Fibroblast of lung (primary cell): ENCODE results near the gene CDC6. TPM values are rescaled to one million over a fixed set of nuclear protein-coding genes. Genes with fewer than 3 reads are reported as not detected.

Source experiments
- DNase-seq, 2 donors: peaks; one replicate each; pipeline versions ENCODE4 v3.0.0 to v3.0.0-alpha.2; 2010; ENCODE audit warnings: low read depth in 2 of 2
- H2AFZ ChIP-seq: 2 replicates; pipeline ENCODE4 v1.5.1; 2012; ENCODE audit warnings: low read length, control low read depth, inconsistent platforms
- H3K27ac ChIP-seq: 2 replicates; pipeline ENCODE4 v1.5.1; 2011; ENCODE audit warnings: low read length, control low read depth; ENCODE audit not compliant: insufficient read depth
- H3K27me3 ChIP-seq: 2 replicates; pipeline ENCODE4 v1.5.1; 2011; ENCODE audit warnings: mild to moderate bottlenecking, low read length; ENCODE audit not compliant: control insufficient read depth, insufficient read depth
- H3K36me3 ChIP-seq: 2 replicates; pipeline ENCODE4 v1.5.1; 2011; ENCODE audit warnings: low read length; ENCODE audit not compliant: control insufficient read depth, insufficient read depth
- H3K4me1 ChIP-seq: 2 replicates; pipeline ENCODE4 v1.5.1; 2011; ENCODE audit warnings: low read length; ENCODE audit not compliant: control insufficient read depth, insufficient read depth; ENCODE audit errors: extremely low read depth
- H3K4me2 ChIP-seq: 2 replicates; pipeline ENCODE4 v1.5.1; 2011; ENCODE audit warnings: low read length, control low read depth; ENCODE audit not compliant: insufficient read depth; ENCODE audit errors: extremely low read depth
- H3K4me3 ChIP-seq, 4 experiments: fragments of 200-600 bp in 1 of 4; sonication (generic) in 1 of 4; replicated peaks in 1 of 4; 2 replicates each; pipeline ENCODE4 v1.5.1; 2011 to 2016; ENCODE audit warnings: low read length in 4 of 4, low read depth in 3 of 4, mild to moderate bottlenecking in 3 of 4, control low read depth in 2 of 4, inconsistent platforms in 1 of 4, mixed read lengths in 1 of 4; ENCODE audit not compliant: insufficient read depth in 1 of 4; ENCODE audit errors: control extremely low read depth in 1 of 4
- H3K79me2 ChIP-seq: 2 replicates; pipeline ENCODE4 v1.5.1; 2012; ENCODE audit warnings: mild to moderate bottlenecking, low read length, inconsistent platforms; ENCODE audit not compliant: control insufficient read depth, insufficient read depth
- H3K9ac ChIP-seq: 2 replicates; pipeline ENCODE4 v1.5.1; 2011; ENCODE audit warnings: mild to moderate bottlenecking, low read length, control low read depth; ENCODE audit not compliant: insufficient read depth
- H3K9me3 ChIP-seq: 2 replicates; pipeline ENCODE4 v1.5.1; 2012; ENCODE audit warnings: low read depth, low read length; ENCODE audit not compliant: control insufficient read depth, insufficient read depth
- H4K20me1 ChIP-seq: 2 replicates; pipeline ENCODE4 v1.5.1; 2011; ENCODE audit warnings: low read length; ENCODE audit not compliant: control insufficient read depth, insufficient read depth; ENCODE audit errors: extremely low read depth
- EZH2 ChIP-seq: IDR thresholded peaks from 2 replicates; pipeline ENCODE4 v1.5.1; 2012; ENCODE audit warnings: low read length, control low read depth, mild to moderate bottlenecking; ENCODE audit errors: missing control alignments
- polyA plus RNA-seq, 2 donors: library from polyadenylated mRNA; depleted of rRNA in 1 of 2; stranded (reverse) in 1 of 2; unstranded in 1 of 2; fragments of >200 nt; gene quantifications; 2 replicates each; pipeline ENCODE4 v1.2.1, GENCODE V29; 2011 to 2012; ENCODE audit warnings: missing spikeins in 1 of 2
- total RNA-seq: library from RNA; depleted of rRNA; stranded (reverse); fragments of >200 nt; gene quantifications from 2 replicates; pipeline ENCODE4 v1.2.1, GENCODE V29; 2014
- TF ChIP-seq, protein P1 (sequence below), 2 donors: IDR thresholded peaks in 1 of 2; conservative IDR thresholded peaks in 1 of 2; 1 replicate in 1 of 2; 2 replicates in 1 of 2; pipeline ENCODE4 v1.5.1; 2011 to 2012; ENCODE audit warnings: low read length in 2 of 2, control low read depth in 1 of 2, inconsistent platforms in 1 of 2, low read depth in 1 of 2, mild to moderate bottlenecking in 1 of 2

Gene CDC6
- total and polyA plus RNA-seq, 2 donors (not counting 1 experiment from before 2014, with no cell fraction given) = 4.5 to 16.3 TPM

DNA sequence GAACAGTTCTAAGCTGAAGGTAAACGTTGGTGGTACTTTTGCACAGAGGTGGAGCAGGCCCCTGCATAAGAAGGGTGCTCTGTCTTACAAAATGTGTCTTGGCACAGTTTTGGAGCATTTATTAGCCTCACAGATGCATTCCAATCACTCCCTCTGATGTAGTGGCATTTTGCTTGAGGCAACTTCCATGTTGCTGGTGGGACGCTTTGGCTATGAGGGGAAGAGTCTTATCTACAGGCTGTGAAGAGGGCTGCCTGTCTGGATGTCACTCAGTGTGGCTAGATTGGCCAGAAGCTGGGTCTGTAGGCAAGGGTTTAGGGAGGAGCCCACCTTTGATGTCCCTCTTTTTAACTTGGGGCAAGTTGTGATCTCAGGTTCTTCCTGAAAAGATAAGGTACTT is 18.7 kb downstream of the CDC6 start:
- Histone ChIP-seq H3K27ac (no peak overlapping the region), H3K79me2 (no peaks in the 10 kb centered on the region), H3K27me3 (no peaks in the 10 kb centered on the region), H3K4me2 (no peak overlapping the region), H4K20me1 (no peaks in the 10 kb centered on the region), H3K4me3 (no peak overlapping the region), H2AFZ (no peak overlapping the region), H3K9me3 (no peaks in the 10 kb centered on the region), H3K36me3 (no peaks in the 10 kb centered on the region), H3K9ac (no peak overlapping the region), H3K4me1 (peaks cover 50% of the 10 kb centered on the region)
- TF ChIP-seq, protein P1, sequence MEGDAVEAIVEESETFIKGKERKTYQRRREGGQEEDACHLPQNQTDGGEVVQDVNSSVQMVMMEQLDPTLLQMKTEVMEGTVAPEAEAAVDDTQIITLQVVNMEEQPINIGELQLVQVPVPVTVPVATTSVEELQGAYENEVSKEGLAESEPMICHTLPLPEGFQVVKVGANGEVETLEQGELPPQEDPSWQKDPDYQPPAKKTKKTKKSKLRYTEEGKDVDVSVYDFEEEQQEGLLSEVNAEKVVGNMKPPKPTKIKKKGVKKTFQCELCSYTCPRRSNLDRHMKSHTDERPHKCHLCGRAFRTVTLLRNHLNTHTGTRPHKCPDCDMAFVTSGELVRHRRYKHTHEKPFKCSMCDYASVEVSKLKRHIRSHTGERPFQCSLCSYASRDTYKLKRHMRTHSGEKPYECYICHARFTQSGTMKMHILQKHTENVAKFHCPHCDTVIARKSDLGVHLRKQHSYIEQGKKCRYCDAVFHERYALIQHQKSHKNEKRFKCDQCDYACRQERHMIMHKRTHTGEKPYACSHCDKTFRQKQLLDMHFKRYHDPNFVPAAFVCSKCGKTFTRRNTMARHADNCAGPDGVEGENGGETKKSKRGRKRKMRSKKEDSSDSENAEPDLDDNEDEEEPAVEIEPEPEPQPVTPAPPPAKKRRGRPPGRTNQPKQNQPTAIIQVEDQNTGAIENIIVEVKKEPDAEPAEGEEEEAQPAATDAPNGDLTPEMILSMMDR (conservative IDR thresholded peaks at IDR 0.05 in 1 of 2, IDR thresholded peaks at IDR 0.05 in 1 of 2; ENCODE audit: low read depth in 1 of 2, low read length in 2 of 2) = no peak
- no peak for TF ChIP-seq EZH2
- no peak for DNase-seq

DNA sequence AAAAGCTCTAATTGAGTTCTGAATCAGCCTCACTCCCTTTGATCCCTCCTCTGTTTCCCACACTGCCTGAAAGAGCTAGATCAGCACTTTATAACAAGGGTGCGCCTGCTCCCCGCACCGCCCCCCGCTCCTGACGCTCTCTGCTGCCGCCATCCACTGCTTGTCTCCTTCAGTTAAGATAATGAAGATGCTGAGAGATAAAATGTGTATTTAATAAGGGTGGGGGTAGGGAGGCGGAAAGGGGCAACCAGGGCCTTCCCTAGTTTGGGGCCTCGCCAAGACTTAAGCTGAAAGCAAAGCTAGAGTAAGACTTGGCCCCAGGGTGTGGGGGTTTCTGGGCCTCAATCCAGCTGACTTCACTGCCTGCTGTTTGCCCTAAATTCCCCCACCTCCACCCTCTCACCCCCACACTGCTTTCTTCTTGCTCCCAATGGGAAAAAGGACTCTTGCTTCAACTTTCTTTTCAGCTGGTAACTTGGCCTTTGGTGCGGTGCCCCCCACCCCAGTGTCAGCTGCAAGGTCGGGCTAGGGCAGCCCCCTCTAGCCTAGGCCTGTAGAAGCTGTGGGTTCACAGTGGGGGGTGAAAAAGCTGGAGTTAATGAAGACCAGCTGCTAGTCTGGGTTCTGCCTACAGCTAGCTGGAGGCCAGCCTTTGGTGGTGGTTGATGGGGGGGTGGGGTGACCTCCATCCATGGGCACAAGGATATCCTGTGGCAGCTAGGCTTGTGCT is 19.5 kb downstream of the CDC6 start:
- Histone ChIP-seq H3K4me1 (peaks cover 57% of the 10 kb centered on the region), H4K20me1 (no peaks in the 10 kb centered on the region), H2AFZ (no peak overlapping the region), H3K4me2 (peak overlapping the region; percentile 67), H3K36me3 (no peaks in the 10 kb centered on the region), H3K9ac (peak overlapping the region; percentile 43), H3K79me2 (no peaks in the 10 kb centered on the region), H3K27me3 (no peaks in the 10 kb centered on the region), H3K9me3 (no peaks in the 10 kb centered on the region), H3K4me3 (no peak overlapping the region), H3K27ac (peak overlapping the region; percentile 64)
- TF ChIP-seq, protein P1 (conservative IDR thresholded peaks at IDR 0.05 in 1 of 2, IDR thresholded peaks at IDR 0.05 in 1 of 2; ENCODE audit: low read depth in 1 of 2, low read length in 2 of 2) = no peak
- TF ChIP-seq EZH2 = no peak
- DNase-seq = peak; percentile 64 to 73

DNA sequence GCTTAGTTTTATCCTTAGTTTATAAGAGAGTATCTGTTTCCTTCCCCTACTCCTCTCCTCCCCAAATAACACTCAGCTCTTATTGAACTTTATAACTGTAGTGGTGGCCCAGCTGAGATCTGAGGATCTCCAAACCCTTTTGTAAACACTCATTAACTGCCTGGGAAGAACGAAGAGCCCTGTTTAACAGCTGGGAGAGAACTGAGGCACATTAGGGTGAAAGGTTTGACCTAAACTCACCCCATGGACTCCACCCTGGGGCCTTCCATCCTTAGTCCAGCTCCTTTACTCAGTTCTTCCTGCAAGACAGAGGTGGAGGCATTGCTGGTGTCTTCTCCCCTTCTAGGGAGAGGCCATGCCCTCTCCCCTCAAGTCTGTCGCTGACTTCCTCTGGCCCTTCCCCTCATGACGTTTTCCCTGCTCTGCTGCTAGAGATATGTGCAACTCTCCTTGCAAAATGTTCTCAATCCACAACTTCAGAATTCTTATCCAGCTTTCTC is 20.1 kb downstream of the CDC6 start:
- Histone ChIP-seq H3K9ac (no peak overlapping the region), H3K4me1 (peaks cover 62% of the 10 kb centered on the region), H3K9me3 (no peaks in the 10 kb centered on the region), H4K20me1 (no peaks in the 10 kb centered on the region), H3K27ac (peak overlapping the region; percentile 64), H3K27me3 (no peaks in the 10 kb centered on the region), H3K36me3 (no peaks in the 10 kb centered on the region), H2AFZ (no peak overlapping the region), H3K4me2 (peak overlapping the region; percentile 19), H3K4me3 (no peak overlapping the region), H3K79me2 (no peaks in the 10 kb centered on the region)
- DNase-seq = peak in 1 of 2 donors; percentile 59
- TF ChIP-seq EZH2 = no peak
- TF ChIP-seq, protein P1 (conservative IDR thresholded peaks at IDR 0.05 in 1 of 2, IDR thresholded peaks at IDR 0.05 in 1 of 2; ENCODE audit: low read depth in 1 of 2, low read length in 2 of 2) = no peak
